ENCODE data around the gene TAF1D. TPM values are rescaled to one million over a fixed set of nuclear protein-coding genes. Genes with fewer than 3 reads are reported as not detected.
A peak's percentile ranks its signal among the peaks of the same experiment; 100 is the strongest.

Gene TAF1D
- total and polyA plus RNA-seq, 10 of the 15 experiments (the other 5 are each of a cell fraction or from before 2014, with no cell fraction given) = 101 to 314 (median 199) TPM

DNA sequence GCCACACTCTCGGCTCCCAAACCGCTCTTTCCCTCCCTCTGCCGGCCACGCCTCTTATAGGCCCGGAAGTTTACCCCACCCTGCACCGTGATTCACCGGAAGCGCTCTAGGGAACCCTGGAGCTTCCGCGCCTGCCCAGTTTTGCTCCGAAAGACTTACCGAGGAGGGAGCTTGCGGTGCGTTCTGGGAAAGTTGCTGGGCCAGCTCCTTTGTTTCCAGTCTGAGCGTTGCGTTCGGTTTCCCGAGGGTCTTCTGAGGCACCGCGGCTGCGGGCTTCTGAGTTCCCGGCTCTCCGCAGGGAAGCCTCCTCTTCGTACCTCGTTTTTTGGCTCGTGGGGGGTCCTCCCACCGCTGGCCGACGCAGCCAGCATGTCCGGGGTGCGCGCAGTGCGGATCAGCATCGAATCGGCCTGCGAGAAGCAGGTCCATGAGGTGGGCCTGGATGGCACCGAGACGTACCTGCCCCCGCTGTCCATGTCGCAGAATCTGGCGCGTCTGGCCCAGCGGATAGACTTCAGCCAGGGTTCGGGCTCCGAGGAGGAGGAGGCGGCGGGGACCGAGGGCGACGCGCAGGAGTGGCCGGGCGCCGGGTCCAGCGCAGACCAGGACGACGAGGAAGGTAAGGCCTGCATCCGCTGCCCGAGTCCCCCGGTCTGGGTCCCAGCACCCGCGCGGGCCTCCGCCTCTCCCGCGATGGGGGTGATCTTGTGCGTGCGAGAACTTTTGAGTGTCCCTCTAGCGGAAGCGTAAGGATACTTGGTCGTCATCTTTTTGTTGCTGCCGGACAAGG lies 43.0 kb upstream of the TAF1D start, which contains the start of gene MED17 (continued):
- TF ChIP-seq, protein P1, sequence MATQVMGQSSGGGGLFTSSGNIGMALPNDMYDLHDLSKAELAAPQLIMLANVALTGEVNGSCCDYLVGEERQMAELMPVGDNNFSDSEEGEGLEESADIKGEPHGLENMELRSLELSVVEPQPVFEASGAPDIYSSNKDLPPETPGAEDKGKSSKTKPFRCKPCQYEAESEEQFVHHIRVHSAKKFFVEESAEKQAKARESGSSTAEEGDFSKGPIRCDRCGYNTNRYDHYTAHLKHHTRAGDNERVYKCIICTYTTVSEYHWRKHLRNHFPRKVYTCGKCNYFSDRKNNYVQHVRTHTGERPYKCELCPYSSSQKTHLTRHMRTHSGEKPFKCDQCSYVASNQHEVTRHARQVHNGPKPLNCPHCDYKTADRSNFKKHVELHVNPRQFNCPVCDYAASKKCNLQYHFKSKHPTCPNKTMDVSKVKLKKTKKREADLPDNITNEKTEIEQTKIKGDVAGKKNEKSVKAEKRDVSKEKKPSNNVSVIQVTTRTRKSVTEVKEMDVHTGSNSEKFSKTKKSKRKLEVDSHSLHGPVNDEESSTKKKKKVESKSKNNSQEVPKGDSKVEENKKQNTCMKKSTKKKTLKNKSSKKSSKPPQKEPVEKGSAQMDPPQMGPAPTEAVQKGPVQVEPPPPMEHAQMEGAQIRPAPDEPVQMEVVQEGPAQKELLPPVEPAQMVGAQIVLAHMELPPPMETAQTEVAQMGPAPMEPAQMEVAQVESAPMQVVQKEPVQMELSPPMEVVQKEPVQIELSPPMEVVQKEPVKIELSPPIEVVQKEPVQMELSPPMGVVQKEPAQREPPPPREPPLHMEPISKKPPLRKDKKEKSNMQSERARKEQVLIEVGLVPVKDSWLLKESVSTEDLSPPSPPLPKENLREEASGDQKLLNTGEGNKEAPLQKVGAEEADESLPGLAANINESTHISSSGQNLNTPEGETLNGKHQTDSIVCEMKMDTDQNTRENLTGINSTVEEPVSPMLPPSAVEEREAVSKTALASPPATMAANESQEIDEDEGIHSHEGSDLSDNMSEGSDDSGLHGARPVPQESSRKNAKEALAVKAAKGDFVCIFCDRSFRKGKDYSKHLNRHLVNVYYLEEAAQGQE (IDR thresholded peaks at IDR 0.05; ENCODE audit: low read depth, low read length) = no peak
- TF ChIP-seq STAT3 (IDR thresholded peaks at IDR 0.05; ENCODE audit: low read depth, low read length) (no peak), NFIC (IDR thresholded peaks at IDR 0.05; ENCODE audit: low read depth, low read length) (no peak), PML (IDR thresholded peaks at IDR 0.05; ENCODE audit: low read length) (peak; percentile 97), CREB1 (IDR thresholded peaks at IDR 0.05; ENCODE audit: low read depth) (peak; percentile 92)
- TF ChIP-seq, protein P2, sequence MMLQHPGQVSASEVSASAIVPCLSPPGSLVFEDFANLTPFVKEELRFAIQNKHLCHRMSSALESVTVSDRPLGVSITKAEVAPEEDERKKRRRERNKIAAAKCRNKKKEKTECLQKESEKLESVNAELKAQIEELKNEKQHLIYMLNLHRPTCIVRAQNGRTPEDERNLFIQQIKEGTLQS (IDR thresholded peaks at IDR 0.05; ENCODE audit: borderline replicate concordance, extremely low read depth, low read depth, low read length) = no peak
- TF ChIP-seq, protein P3, sequence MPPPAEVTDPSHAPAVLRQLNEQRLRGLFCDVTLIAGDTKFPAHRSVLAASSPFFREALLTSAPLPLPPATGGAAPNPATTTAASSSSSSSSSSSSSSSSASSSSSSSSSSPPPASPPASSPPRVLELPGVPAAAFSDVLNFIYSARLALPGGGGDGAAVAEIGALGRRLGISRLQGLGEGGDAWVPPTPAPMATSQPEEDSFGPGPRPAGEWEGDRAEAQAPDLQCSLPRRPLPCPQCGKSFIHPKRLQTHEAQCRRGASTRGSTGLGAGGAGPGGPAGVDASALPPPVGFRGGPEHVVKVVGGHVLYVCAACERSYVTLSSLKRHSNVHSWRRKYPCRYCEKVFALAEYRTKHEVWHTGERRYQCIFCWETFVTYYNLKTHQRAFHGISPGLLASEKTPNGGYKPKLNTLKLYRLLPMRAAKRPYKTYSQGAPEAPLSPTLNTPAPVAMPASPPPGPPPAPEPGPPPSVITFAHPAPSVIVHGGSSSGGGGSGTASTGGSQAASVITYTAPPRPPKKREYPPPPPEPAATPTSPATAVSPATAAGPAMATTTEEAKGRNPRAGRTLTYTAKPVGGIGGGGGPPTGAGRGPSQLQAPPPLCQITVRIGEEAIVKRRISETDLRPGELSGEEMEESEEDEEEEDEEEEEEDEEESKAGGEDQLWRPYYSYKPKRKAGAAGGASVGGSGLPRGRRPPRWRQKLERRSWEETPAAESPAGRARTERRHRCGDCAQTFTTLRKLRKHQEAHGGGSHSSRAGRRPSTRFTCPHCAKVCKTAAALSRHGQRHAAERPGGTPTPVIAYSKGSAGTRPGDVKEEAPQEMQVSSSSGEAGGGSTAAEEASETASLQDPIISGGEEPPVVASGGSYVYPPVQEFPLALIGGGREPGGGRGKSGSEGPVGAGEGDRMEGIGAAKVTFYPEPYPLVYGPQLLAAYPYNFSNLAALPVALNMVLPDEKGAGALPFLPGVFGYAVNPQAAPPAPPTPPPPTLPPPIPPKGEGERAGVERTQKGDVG (CRISPR knock-in tag; IDR thresholded peaks at IDR 0.05) = no peak

Measured in GM12878 (cell line).